HG03520 (cell line): ENCODE data around the gene LAPTM5.
"Not testable (repeated sequence)": the region's sequence is repeated elsewhere in the genome, so short reads cannot be mapped to it uniquely, and the experiment has no call there.

Experiments
- ATAC-seq: cut with Tn5 transposase; IDR thresholded peaks from one replicate; pipeline ENCODE4 v1.9.1; 2021; ENCODE audit warnings: mild to moderate bottlenecking, moderate library complexity; ENCODE audit not compliant: unreplicated experiment

Gene LAPTM5

GRCh38 chr1:30701258-30701633, 56.3 kb downstream of the LAPTM5 start:
- ATAC-seq: no peak

- no peak for ATAC-seq
Observed at GRCh38 chr1:30700528-30701257, 56.9 kb downstream of the LAPTM5 start.

GRCh38 chr1:30699762-30700161, 57.8 kb downstream of the LAPTM5 start:
- no peak for ATAC-seq

- ATAC-seq: no peak
Observed at GRCh38 chr1:30698401-30698981, 59.1 kb downstream of the LAPTM5 start.

GRCh38 chr1:30697571-30698376, 59.8 kb downstream of the LAPTM5 start:
- ATAC-seq: no peak

GRCh38 chr1:30696831-30697230, 60.7 kb downstream of the LAPTM5 start:
- no peak for ATAC-seq

GRCh38 chr1:30695439-30695841, 62.1 kb downstream of the LAPTM5 start:
- no peak for ATAC-seq

GRCh38 chr1:30694280-30695175, 63.0 kb downstream of the LAPTM5 start:
- ATAC-seq: no peak

GRCh38 chr1:30693822-30694221, 63.8 kb downstream of the LAPTM5 start:
- no peak for ATAC-seq

GRCh38 chr1:30693366-30693765, 64.2 kb downstream of the LAPTM5 start:
- ATAC-seq: no peak

- ATAC-seq: no peak
Observed at GRCh38 chr1:30692948-30693301, 64.6 kb downstream of the LAPTM5 start.

GRCh38 chr1:30692201-30692947, 65.2 kb downstream of the LAPTM5 start:
- ATAC-seq: no peak

- no peak for ATAC-seq
Observed at GRCh38 chr1:30691480-30691879, 66.1 kb downstream of the LAPTM5 start.

- no peak for ATAC-seq
Observed at GRCh38 chr1:30689901-30690645, 67.5 kb downstream of the LAPTM5 start.

- no peak for ATAC-seq
Observed at GRCh38 chr1:30688920-30689794, 68.4 kb downstream of the LAPTM5 start.

- not testable (repeated sequence) for ATAC-seq
Observed at GRCh38 chr1:30688516-30688915, 69.1 kb downstream of the LAPTM5 start.

GRCh38 chr1:30687886-30688285, 69.7 kb downstream of the LAPTM5 start:
- no peak for ATAC-seq

GRCh38 chr1:30686236-30686935, 71.2 kb downstream of the LAPTM5 start:
- no peak for ATAC-seq
